Vagina (tissue), 2 donors: Measurements from ENCODE around the gene ZMIZ1.

Experiments
- CTCF ChIP-seq, 3 experiments: fragments of 450-650 bp in 2 of 3; fragments of 200-600 bp in 1 of 3; sonication (generic) in 1 of 3; IDR thresholded peaks; one replicate each; pipeline ENCODE4 v1.5.1; 2017 to 2019; ENCODE audit warnings: antibody characterized with exemption in 3 of 3, mild to moderate bottlenecking in 2 of 3, moderate library complexity in 2 of 3
- POLR2A ChIP-seq, 2 donors: fragments of 450-650 bp; IDR thresholded peaks; one replicate each; pipeline ENCODE4 v1.6.1; 2017; ENCODE audit warnings: antibody characterized with exemption in 2 of 2, mild to moderate bottlenecking in 2 of 2, moderate library complexity in 2 of 2

- TF ChIP-seq CTCF (IDR thresholded peaks at IDR 0.05) (no peak), POLR2A (IDR thresholded peaks at IDR 0.05) (no peak)
Measured at GRCh38 chr10:79334573-79334972, 265.8 kb downstream of the ZMIZ1 start.
